Fibroblast of lung (primary cell): ENCODE results near the gene CEACAM6. TPM values are rescaled to one million over a fixed set of nuclear protein-coding genes. Genes with fewer than 3 reads are reported as not detected.

Experiments used
- DNase-seq, 2 donors: peaks; one replicate each; pipeline versions ENCODE4 v3.0.0 to v3.0.0-alpha.2; 2010; ENCODE audit warnings: low read depth in 2 of 2
- H2AFZ ChIP-seq: 2 replicates; pipeline ENCODE4 v1.5.1; 2012; ENCODE audit warnings: low read length, control low read depth, inconsistent platforms
- H3K27ac ChIP-seq: 2 replicates; pipeline ENCODE4 v1.5.1; 2011; ENCODE audit warnings: low read length, control low read depth; ENCODE audit not compliant: insufficient read depth
- H3K27me3 ChIP-seq: 2 replicates; pipeline ENCODE4 v1.5.1; 2011; ENCODE audit warnings: mild to moderate bottlenecking, low read length; ENCODE audit not compliant: control insufficient read depth, insufficient read depth
- H3K36me3 ChIP-seq: 2 replicates; pipeline ENCODE4 v1.5.1; 2011; ENCODE audit warnings: low read length; ENCODE audit not compliant: control insufficient read depth, insufficient read depth
- H3K4me1 ChIP-seq: 2 replicates; pipeline ENCODE4 v1.5.1; 2011; ENCODE audit warnings: low read length; ENCODE audit not compliant: control insufficient read depth, insufficient read depth; ENCODE audit errors: extremely low read depth
- H3K4me2 ChIP-seq: 2 replicates; pipeline ENCODE4 v1.5.1; 2011; ENCODE audit warnings: low read length, control low read depth; ENCODE audit not compliant: insufficient read depth; ENCODE audit errors: extremely low read depth
- H3K4me3 ChIP-seq, 4 experiments: fragments of 200-600 bp in 1 of 4; sonication (generic) in 1 of 4; replicated peaks in 1 of 4; 2 replicates each; pipeline ENCODE4 v1.5.1; 2011 to 2016; ENCODE audit warnings: low read length in 4 of 4, low read depth in 3 of 4, mild to moderate bottlenecking in 3 of 4, control low read depth in 2 of 4, inconsistent platforms in 1 of 4, mixed read lengths in 1 of 4; ENCODE audit not compliant: insufficient read depth in 1 of 4; ENCODE audit errors: control extremely low read depth in 1 of 4
- H3K79me2 ChIP-seq: 2 replicates; pipeline ENCODE4 v1.5.1; 2012; ENCODE audit warnings: mild to moderate bottlenecking, low read length, inconsistent platforms; ENCODE audit not compliant: control insufficient read depth, insufficient read depth
- H3K9ac ChIP-seq: 2 replicates; pipeline ENCODE4 v1.5.1; 2011; ENCODE audit warnings: mild to moderate bottlenecking, low read length, control low read depth; ENCODE audit not compliant: insufficient read depth
- H3K9me3 ChIP-seq: 2 replicates; pipeline ENCODE4 v1.5.1; 2012; ENCODE audit warnings: low read depth, low read length; ENCODE audit not compliant: control insufficient read depth, insufficient read depth
- H4K20me1 ChIP-seq: 2 replicates; pipeline ENCODE4 v1.5.1; 2011; ENCODE audit warnings: low read length; ENCODE audit not compliant: control insufficient read depth, insufficient read depth; ENCODE audit errors: extremely low read depth
- CTCF ChIP-seq, 2 donors: IDR thresholded peaks in 1 of 2; conservative IDR thresholded peaks in 1 of 2; 1 replicate in 1 of 2; 2 replicates in 1 of 2; pipeline ENCODE4 v1.5.1; 2011 to 2012; ENCODE audit warnings: low read length in 2 of 2, control low read depth in 1 of 2, inconsistent platforms in 1 of 2, low read depth in 1 of 2, mild to moderate bottlenecking in 1 of 2
- EZH2 ChIP-seq: IDR thresholded peaks from 2 replicates; pipeline ENCODE4 v1.5.1; 2012; ENCODE audit warnings: low read length, control low read depth, mild to moderate bottlenecking; ENCODE audit errors: missing control alignments
- polyA plus RNA-seq, 2 donors: library from polyadenylated mRNA; depleted of rRNA in 1 of 2; stranded (reverse) in 1 of 2; unstranded in 1 of 2; fragments of >200 nt; gene quantifications; 2 replicates each; pipeline ENCODE4 v1.2.1, GENCODE V29; 2011 to 2012; ENCODE audit warnings: missing spikeins in 1 of 2
- total RNA-seq: library from RNA; depleted of rRNA; stranded (reverse); fragments of >200 nt; gene quantifications from 2 replicates; pipeline ENCODE4 v1.2.1, GENCODE V29; 2014

CEACAM6 gene
- total and polyA plus RNA-seq, 2 donors (not counting 1 experiment from before 2014, with no cell fraction given): not detected

GRCh38 chr19:41744850-41745249 is 10.5 kb upstream of the CEACAM6 start:
- no peak overlapping the region for H3K9ac ChIP-seq
- H3K36me3 ChIP-seq: no peaks in the 10 kb centered on the region
- no peaks in the 10 kb centered on the region for H3K79me2 ChIP-seq
- TF ChIP-seq EZH2 (no peak), CTCF (conservative IDR thresholded peaks at IDR 0.05 in 1 of 2, IDR thresholded peaks at IDR 0.05 in 1 of 2; ENCODE audit: low read depth in 1 of 2, low read length in 2 of 2) (no peak)
- H3K9me3 ChIP-seq: no peaks in the 10 kb centered on the region
- H4K20me1 ChIP-seq: no peaks in the 10 kb centered on the region
- H3K4me3 ChIP-seq: no peak overlapping the region
- H2AFZ ChIP-seq: no peak overlapping the region
- no peaks in the 10 kb centered on the region for H3K4me1 ChIP-seq
- H3K27me3 ChIP-seq: peaks cover 6% of the 10 kb centered on the region
- H3K4me2 ChIP-seq: no peak overlapping the region
- DNase-seq: no peak
- no peak overlapping the region for H3K27ac ChIP-seq

GRCh38 chr19:41745756-41746155 is 9.6 kb upstream of the CEACAM6 start:
- TF ChIP-seq EZH2 (no peak), CTCF (conservative IDR thresholded peaks at IDR 0.05 in 1 of 2, IDR thresholded peaks at IDR 0.05 in 1 of 2; ENCODE audit: low read depth in 1 of 2, low read length in 2 of 2) (no peak)
- Histone ChIP-seq H3K9me3 (no peaks in the 10 kb centered on the region), H3K4me2 (no peak overlapping the region), H3K4me1 (no peaks in the 10 kb centered on the region), H3K79me2 (no peaks in the 10 kb centered on the region), H2AFZ (no peak overlapping the region), H4K20me1 (no peaks in the 10 kb centered on the region), H3K4me3 (no peak overlapping the region), H3K27ac (no peak overlapping the region), H3K9ac (no peak overlapping the region), H3K36me3 (no peaks in the 10 kb centered on the region), H3K27me3 (peaks cover 6% of the 10 kb centered on the region)
- DNase-seq: no peak

GRCh38 chr19:41746593-41747227 is 8.6 kb upstream of the CEACAM6 start:
- H3K9ac ChIP-seq: no peak overlapping the region
- H4K20me1 ChIP-seq: no peaks in the 10 kb centered on the region
- no peak overlapping the region for H3K4me2 ChIP-seq
- H3K27me3 ChIP-seq: peaks cover 6% of the 10 kb centered on the region
- H3K79me2 ChIP-seq: no peaks in the 10 kb centered on the region
- no peak overlapping the region for H3K4me3 ChIP-seq
- DNase-seq: peak; percentile 36 to 43
- H2AFZ ChIP-seq: no peak overlapping the region
- TF ChIP-seq CTCF (conservative IDR thresholded peaks at IDR 0.05 in 1 of 2, IDR thresholded peaks at IDR 0.05 in 1 of 2; ENCODE audit: low read depth in 1 of 2, low read length in 2 of 2) (peak; percentile 56 to 66), EZH2 (no peak)
- H3K36me3 ChIP-seq: no peaks in the 10 kb centered on the region
- no peaks in the 10 kb centered on the region for H3K9me3 ChIP-seq
- H3K27ac ChIP-seq: no peak overlapping the region
- no peaks in the 10 kb centered on the region for H3K4me1 ChIP-seq
